Lower lobe of right lung (tissue), 2 donors: ENCODE measurements around the gene XYLB. TPM values are rescaled to one million over a fixed set of nuclear protein-coding genes. Genes with fewer than 3 reads are reported as not detected.

Experiments
- ATAC-seq, 2 donors: fragments of 200-7000 bp; cut with Tn5 transposase; one replicate each; pipeline ENCODE4 v1.9.1; 2020 to 2022; ENCODE audit warnings: mild to moderate bottlenecking in 2 of 2, moderate library complexity in 2 of 2
- DNase-seq: peaks from one replicate; pipeline ENCODE4 v3.0.0-alpha.2; 2020
- H3K27ac ChIP-seq: fragments of 200-600 bp; one replicate; pipeline ENCODE4 v1.8.0; 2022
- H3K27me3 ChIP-seq: fragments of 200-600 bp; one replicate; pipeline ENCODE4 v1.8.0; 2022; ENCODE audit warnings: low read depth
- H3K36me3 ChIP-seq: fragments of 200-600 bp; one replicate; pipeline ENCODE4 v1.8.0; 2022; ENCODE audit warnings: mild to moderate bottlenecking
- H3K4me1 ChIP-seq: fragments of 200-600 bp; one replicate; pipeline ENCODE4 v1.8.0; 2022
- H3K4me3 ChIP-seq: fragments of 200-600 bp; one replicate; pipeline ENCODE4 v1.8.0; 2022; ENCODE audit warnings: mild to moderate bottlenecking
- H3K9me3 ChIP-seq: fragments of 200-600 bp; one replicate; pipeline ENCODE4 v1.8.0; 2022
- intact Hi-C: fragments of 100-400 bp; cut with DNase I; formaldehyde crosslinking; loops from one replicate; pipeline ENCODE4 v1.11.0; 2022
- total RNA-seq: library from RNA; stranded (reverse); fragmentation: NEBNext Ultra II Directional; extraction: Animal tissue kit (Norgen Biotek cat#: 25700); gene quantifications from one replicate; pipeline ENCODE4 v1.2.1, GENCODE V29; 2021
- TF ChIP-seq, protein P1 (sequence below): fragments of 200-600 bp; IDR thresholded peaks from one replicate; pipeline ENCODE4 v1.8.0; 2022; ENCODE audit warnings: antibody characterized with exemption, mild to moderate bottlenecking
- donor health status: DM: no; HTN: yes; CAD: no; lungs with severe emphysema.

Gene XYLB
- total RNA-seq, 1 donor from 2014 or later, result 2.7 TPM

DNA sequence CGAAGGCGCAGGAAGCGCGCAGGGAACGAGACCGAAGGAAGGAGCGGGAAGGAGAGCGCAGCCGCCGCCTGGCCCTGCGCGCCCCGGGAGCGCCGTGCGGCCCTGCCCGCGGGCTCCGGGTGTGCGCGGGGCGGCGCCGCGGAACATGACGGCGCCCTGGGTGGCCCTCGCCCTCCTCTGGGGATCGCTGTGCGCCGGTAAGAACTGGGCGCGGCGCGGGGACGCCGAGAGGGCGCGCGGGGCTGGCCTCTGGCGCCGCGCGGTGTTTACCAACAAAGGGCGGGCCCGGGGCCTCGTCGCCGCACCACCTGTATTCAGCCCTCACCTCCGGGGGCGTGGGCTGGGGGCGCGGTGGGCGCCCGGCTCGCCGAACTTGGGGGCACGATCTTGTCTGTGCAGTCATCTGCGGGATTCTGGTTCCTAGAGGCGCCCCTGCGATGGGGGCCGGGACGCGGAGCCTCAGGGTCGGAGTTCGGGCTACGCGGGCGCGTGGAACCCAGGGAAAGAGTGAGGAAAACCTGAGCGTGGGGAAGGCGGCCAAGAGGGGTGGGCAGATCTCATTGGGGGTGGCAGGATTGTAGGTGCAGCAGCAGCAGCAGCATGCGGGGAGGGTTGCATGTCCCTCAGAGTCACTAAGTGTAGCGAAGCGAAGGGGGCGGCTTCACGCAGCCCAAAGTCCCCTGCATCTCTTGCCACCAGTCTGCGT lies 107.7 kb downstream of the XYLB start:
- TF ChIP-seq, protein P1, sequence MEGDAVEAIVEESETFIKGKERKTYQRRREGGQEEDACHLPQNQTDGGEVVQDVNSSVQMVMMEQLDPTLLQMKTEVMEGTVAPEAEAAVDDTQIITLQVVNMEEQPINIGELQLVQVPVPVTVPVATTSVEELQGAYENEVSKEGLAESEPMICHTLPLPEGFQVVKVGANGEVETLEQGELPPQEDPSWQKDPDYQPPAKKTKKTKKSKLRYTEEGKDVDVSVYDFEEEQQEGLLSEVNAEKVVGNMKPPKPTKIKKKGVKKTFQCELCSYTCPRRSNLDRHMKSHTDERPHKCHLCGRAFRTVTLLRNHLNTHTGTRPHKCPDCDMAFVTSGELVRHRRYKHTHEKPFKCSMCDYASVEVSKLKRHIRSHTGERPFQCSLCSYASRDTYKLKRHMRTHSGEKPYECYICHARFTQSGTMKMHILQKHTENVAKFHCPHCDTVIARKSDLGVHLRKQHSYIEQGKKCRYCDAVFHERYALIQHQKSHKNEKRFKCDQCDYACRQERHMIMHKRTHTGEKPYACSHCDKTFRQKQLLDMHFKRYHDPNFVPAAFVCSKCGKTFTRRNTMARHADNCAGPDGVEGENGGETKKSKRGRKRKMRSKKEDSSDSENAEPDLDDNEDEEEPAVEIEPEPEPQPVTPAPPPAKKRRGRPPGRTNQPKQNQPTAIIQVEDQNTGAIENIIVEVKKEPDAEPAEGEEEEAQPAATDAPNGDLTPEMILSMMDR, result no peak
- peak; percentile 60 to 69 for ATAC-seq

DNA sequence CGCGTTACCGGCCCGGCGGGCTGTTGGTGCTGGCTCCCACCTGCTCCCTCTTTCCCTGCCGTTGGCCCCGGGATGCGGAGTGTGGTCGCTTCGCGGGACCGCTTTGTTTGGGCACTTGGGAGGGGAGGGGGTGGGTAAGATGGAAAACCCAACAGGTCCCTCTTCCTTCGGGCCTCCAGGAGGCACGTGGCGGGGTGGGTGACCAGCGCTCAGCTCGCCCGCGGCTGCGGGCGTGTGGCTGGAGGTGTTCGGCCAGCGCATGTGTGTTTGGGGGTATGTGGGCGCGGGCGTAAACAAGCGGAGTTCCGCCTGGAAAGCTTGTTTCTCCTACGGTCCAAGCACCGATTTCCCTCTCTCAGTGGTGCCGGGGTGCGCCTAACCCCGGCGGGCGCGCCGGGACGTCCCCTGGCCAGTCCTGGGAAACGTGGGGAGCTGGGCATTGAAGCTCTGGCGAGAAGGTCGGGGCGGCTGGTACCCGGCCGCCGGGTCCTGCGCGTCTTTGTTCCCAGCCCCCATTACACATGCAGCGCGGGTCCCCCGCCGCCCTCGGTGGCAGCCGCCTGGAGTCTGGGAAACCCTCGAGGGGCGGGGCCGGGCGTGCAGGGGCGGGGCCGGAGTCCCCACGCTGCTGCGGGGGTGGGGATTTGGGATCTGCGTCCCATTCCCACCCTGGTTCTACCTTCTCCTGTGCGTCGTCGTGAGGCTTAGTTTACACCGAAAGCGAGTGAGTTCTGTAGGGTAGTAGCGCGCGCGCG lies 108.5 kb downstream of the XYLB start:
- Histone ChIP-seq H3K27ac (peak overlapping the region; percentile 89), H3K9me3 (no peaks in the 10 kb centered on the region), H3K27me3 (no peaks in the 10 kb centered on the region), H3K4me3 (peak overlapping the region; percentile 93), H3K4me1 (peaks cover 43% of the 10 kb centered on the region), H3K36me3 (no peaks in the 10 kb centered on the region)
- ATAC-seq (peak; percentile 74 to 80), DNase-seq (peak; percentile 75)
- TF ChIP-seq, protein P1, result no peak
- intact Hi-C loops, result no loop called here

More for the DNA sequence above, 107.7 kb downstream of the XYLB start:
- Histone ChIP-seq H3K4me1 (peaks cover 36% of the 10 kb centered on the region), H3K4me3 (peak overlapping the region; percentile 93), H3K9me3 (no peaks in the 10 kb centered on the region), H3K27ac (peak overlapping the region; percentile 89), H3K27me3 (no peaks in the 10 kb centered on the region), H3K36me3 (no peaks in the 10 kb centered on the region)
- intact Hi-C loops, result no loop called here
- DNase-seq, result peak; percentile 68

DNA sequence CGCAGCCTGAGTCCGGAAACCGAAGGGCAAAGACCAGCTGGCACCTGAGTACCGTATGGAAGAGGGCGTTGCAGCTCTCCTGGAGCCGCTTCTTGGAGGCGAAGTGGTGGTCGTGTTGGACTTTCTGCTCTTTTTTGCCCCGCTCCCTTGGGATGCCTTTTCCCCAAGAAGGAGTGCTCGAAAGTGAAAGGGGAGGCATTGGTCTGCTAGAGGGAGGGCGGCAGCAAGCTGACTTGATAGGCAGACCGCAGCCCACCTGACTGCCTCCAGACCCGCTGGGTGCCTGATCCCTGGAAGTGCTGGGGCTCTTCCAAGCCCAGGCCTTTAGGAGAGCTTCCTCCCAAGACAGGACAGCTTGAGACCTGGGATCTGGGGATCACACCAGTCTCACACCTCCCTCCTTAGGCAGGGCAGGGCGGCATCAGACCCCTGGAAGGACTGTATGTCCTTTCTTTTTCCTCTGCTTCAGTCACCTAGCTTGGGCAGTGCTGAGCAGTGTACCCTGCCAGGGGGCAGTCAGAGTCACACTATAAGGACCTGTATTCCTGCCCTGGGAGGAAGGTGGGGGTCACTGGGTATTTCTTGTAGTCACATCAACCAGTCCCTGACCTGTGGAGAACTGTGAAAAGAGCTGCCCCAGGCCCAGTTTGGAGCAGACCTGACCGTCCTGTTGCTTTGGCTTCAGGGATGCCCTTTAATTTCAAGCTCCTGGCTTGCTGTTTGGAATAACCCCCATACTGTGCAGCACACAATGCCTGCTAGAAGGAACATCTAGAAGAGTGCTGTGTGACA lies 109.2 kb downstream of the XYLB start:
- peak; percentile 55 for DNase-seq
- H3K4me1 ChIP-seq, result peaks cover 51% of the 10 kb centered on the region
- intact Hi-C loops, result no loop called here

DNA sequence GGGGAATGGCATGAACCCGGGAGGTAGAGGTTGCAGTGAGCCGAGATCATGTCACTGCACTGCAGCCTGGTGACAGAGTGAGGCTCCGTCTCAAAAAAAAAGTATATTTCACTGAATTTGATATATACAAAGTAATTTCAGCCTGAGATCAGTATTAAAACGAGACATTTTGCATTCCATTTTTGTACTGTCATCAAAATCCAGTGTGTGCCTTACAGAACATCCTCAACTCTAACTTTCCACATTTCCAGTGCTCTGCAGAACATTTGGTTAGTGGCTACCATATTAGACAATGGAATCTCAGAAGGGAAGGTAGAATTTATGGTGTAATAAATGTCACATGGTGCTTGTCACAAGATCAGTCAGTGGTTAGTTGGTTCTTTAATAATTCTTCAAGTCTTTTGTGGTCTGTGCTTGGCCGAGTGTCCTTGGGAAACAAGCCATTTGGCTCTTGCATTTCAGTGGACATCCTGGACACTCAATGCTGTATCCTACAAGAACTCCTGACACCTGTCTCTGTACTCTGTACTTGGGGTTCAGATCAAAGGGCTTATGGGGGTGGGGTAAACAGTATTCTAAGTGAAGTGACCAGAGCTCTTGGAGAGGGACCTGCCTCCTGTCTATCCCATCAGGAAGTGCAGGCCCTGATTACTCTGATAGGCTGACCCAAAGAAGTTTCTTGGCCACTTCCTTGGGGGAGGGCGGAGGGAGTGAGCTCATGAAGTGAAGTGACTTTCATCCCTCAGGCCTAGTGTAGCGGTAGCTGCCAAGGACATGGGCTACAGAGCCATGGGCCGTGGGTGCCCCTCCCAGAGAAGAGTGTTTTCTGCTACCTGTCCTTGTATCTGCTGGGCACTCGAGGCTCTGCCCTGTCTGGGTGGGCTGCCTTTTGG lies 110.8 kb downstream of the XYLB start:
- intact Hi-C loops, result no loop called here
- DNase-seq, result no peak
- TF ChIP-seq, protein P1, result peak; percentile 8
- H3K27ac ChIP-seq, result no peak overlapping the region
- H3K9me3 ChIP-seq, result no peaks in the 10 kb centered on the region
- H3K27me3 ChIP-seq, result no peaks in the 10 kb centered on the region
- H3K4me1 ChIP-seq, result peaks cover 56% of the 10 kb centered on the region
- no peak for ATAC-seq
- no peaks in the 10 kb centered on the region for H3K36me3 ChIP-seq
- H3K4me3 ChIP-seq, result no peak overlapping the region

More for the DNA sequence above, 109.2 kb downstream of the XYLB start:
- Histone ChIP-seq H3K36me3 (no peaks in the 10 kb centered on the region), H3K27ac (peak overlapping the region; percentile 89), H3K4me3 (peak overlapping the region; percentile 93), H3K27me3 (no peaks in the 10 kb centered on the region), H3K9me3 (no peaks in the 10 kb centered on the region)
- TF ChIP-seq, protein P1, result no peak
- peak in 1 of 2 donors; percentile 0 for ATAC-seq
